ENCODE results near the gene ZBTB24.

GRCh38 chr6:109498936-109499335 lies 15.9 kb upstream of the ZBTB24 start:
- TF ChIP-seq CTCF (IDR thresholded peaks at IDR 0.05) (no peak), POLR2A (IDR thresholded peaks at IDR 0.05) (no peak)

Measured in uterus (tissue), 2 donors.